OCI-LY7 (cell line): ENCODE measurements around the gene UBQLNL.

Experiments
- CTCF ChIP-seq: fragments of 200-600 bp; sonication (generic); conservative IDR thresholded peaks from 2 replicates; pipeline ENCODE4 v1.5.1; 2014; ENCODE audit warnings: mild to moderate bottlenecking, antibody characterized with exemption, low read length, moderate library complexity, mixed read lengths
- EZH2phosphoT487 ChIP-seq: fragments of 200-600 bp; sonication (generic); IDR thresholded peaks from 2 replicates; pipeline ENCODE4 v1.6.1; 2018; ENCODE audit warnings: low read depth, borderline replicate concordance, mild to moderate bottlenecking, mixed run types, antibody characterized with exemption, low read length, moderate library complexity, mixed read lengths

GRCh38 chr11:5534046-5534445 lies 17.5 kb upstream of the UBQLNL start:
- no peak for TF ChIP-seq CTCF
- TF ChIP-seq EZH2phosphoT487: no peak
